ENCODE data around the gene RGR.

Gene RGR, protein sequence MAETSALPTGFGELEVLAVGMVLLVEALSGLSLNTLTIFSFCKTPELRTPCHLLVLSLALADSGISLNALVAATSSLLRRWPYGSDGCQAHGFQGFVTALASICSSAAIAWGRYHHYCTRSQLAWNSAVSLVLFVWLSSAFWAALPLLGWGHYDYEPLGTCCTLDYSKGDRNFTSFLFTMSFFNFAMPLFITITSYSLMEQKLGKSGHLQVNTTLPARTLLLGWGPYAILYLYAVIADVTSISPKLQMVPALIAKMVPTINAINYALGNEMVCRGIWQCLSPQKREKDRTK

DNA sequence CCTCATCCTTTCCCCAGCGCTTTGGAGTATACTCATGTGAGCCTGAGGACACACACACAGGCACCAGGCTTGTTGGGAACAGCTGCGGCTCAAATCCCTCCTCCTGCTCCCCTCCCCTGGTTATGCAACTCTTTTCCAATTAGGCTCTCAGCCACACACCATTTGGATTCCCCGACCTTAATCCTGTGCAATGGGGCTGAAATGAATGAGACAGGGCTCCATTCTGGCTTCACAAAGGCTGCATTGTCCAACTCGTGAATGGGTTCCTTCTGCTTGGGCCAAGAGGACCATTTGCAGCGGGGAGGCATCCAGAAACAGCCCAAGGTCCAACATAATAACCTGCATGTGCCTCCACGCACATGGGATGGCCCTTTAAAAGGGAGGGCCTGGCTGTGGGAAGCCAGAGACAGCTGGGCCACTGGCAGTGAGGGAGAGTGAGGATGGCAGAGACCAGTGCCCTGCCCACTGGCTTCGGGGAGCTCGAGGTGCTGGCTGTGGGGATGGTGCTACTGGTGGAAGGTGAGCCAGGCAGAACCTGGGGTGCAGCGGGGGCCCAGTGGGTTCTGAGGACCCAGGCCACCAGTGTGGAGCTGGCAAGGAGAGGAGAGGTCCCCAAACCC, at the start of gene RGR:
Gene RGR (plus strand): TSS at position 403 of the 620 bp plus-strand sequence. CDS start 38 bp downstream, at position 441.
- Histone ChIP-seq H3K36me3 (ENCODE audit: control insufficient read depth in 5 of 5, insufficient read depth in 5 of 5, low read length in 5 of 5) (no peaks in the 10 kb centered on the region), H3K4me1 (ENCODE audit: control insufficient read depth in 5 of 5, insufficient read depth in 5 of 5, low read length in 5 of 5) (peaks cover 0 to 8% (median 2%) of the 10 kb centered on the region in 5 donors), H3K9me3 (ENCODE audit: control insufficient read depth in 5 of 5, low read length in 5 of 5) (no peaks in the 10 kb centered on the region), H3K4me3 (ENCODE audit: low read depth in 1 of 5, low read length in 5 of 5) (no peak within 1 kb of the TSS), H3K9ac (ENCODE audit: low read length in 5 of 5) (no peak within 1 kb of the TSS), H3K27ac (ENCODE audit: low read depth, low read length) (no peak within 1 kb of the TSS), H3K27me3 (ENCODE audit: control insufficient read depth in 5 of 5, insufficient read depth in 4 of 5, low read length in 5 of 5) (peaks cover 0 to 8% (median 0%) of the 10 kb centered on the region in 5 donors)

DNA sequence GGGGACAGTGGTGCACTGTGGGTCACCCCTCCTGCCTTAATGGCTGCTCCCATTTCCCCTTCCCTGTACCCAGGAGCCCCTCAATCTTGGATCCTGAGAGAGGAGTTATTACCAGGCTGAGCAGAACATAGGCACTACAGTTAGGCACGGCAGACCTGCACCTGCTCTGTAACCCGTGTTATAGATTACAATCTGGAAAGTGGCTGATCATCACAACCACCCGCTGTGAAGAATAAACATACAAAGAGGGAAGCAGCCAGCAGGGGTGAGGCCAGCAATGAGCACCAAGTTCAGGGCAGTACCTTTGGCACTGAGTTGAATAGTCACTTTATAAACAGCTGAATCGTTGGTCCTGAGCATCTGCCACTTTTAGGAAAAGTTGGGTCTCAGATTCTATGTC, 48.8 kb upstream of the RGR start:
- peaks cover 26 to 51% (median 44%) of the 10 kb centered on the region in 5 donors for H3K27me3 ChIP-seq (ENCODE audit: control insufficient read depth in 5 of 5, insufficient read depth in 4 of 5, low read length in 5 of 5)
- no peak overlapping the region for H3K27ac ChIP-seq (ENCODE audit: low read depth, low read length)
- H3K4me3 ChIP-seq (ENCODE audit: low read depth in 1 of 5, low read length in 5 of 5), result no peak overlapping the region
- peaks cover 0 to 17% (median 12%) of the 10 kb centered on the region in 5 donors for H3K4me1 ChIP-seq (ENCODE audit: control insufficient read depth in 5 of 5, insufficient read depth in 5 of 5, low read length in 5 of 5)
- H3K9ac ChIP-seq (ENCODE audit: low read length in 5 of 5), result no peak overlapping the region
- no peaks in the 10 kb centered on the region for H3K36me3 ChIP-seq (ENCODE audit: control insufficient read depth in 5 of 5, insufficient read depth in 5 of 5, low read length in 5 of 5)
- H3K9me3 ChIP-seq (ENCODE audit: control insufficient read depth in 5 of 5, low read length in 5 of 5), result no peaks in the 10 kb centered on the region

DNA sequence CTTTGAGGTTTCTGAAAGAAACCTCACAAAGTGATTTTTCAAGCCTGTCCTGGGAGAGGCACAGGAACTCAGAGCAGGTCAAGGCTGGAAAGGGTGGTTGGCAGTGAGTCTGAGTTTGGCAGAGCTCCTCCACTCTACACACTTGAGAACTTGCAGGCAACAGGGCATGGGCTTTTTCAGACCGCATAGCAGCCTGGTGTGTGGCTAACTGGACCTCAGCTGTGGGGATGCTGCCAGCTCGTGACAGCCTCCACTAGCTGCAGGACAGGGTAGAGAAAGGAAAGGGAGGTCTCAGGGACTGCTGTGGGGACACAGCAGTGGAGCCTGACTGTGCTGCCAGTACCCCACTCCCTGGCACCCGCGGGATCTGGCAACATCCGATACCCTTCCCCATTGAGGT, 47.9 kb upstream of the RGR start:
- Histone ChIP-seq H3K27ac (ENCODE audit: low read depth, low read length) (no peak overlapping the region), H3K36me3 (ENCODE audit: control insufficient read depth in 5 of 5, insufficient read depth in 5 of 5, low read length in 5 of 5) (no peaks in the 10 kb centered on the region), H3K9ac (ENCODE audit: low read length in 5 of 5) (no peak overlapping the region), H3K27me3 (ENCODE audit: control insufficient read depth in 5 of 5, insufficient read depth in 4 of 5, low read length in 5 of 5) (peaks cover 26 to 51% (median 44%) of the 10 kb centered on the region in 5 donors), H3K4me1 (ENCODE audit: control insufficient read depth in 5 of 5, insufficient read depth in 5 of 5, low read length in 5 of 5) (peaks cover 0 to 16% (median 12%) of the 10 kb centered on the region in 5 donors), H3K9me3 (ENCODE audit: control insufficient read depth in 5 of 5, low read length in 5 of 5) (no peaks in the 10 kb centered on the region), H3K4me3 (ENCODE audit: low read depth in 1 of 5, low read length in 5 of 5) (no peak overlapping the region)

DNA sequence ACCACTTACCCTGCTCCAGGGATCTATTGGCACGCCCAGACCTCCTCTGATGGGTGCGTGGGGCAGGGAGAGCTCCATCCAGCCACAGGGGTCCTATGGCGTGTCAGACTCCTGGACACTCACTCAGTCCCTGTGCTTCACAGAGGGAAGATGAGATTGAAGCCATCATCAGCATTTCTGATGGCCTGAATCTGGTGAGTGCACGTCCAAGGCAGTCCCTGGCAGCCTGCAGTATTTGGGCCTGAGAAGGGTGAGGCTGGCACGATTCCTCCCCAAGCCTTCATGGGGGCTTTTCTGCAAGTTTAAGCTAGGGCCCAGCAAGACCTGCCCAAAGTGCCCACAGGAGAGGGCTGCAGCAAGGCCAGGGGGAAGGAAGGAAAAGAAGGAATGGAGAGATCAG, 47.2 kb upstream of the RGR start:
- no peak overlapping the region for H3K4me3 ChIP-seq (ENCODE audit: low read depth in 1 of 5, low read length in 5 of 5)
- H3K9me3 ChIP-seq (ENCODE audit: control insufficient read depth in 5 of 5, low read length in 5 of 5), result no peaks in the 10 kb centered on the region
- no peaks in the 10 kb centered on the region for H3K36me3 ChIP-seq (ENCODE audit: control insufficient read depth in 5 of 5, insufficient read depth in 5 of 5, low read length in 5 of 5)
- H3K27ac ChIP-seq (ENCODE audit: low read depth, low read length), result no peak overlapping the region
- H3K4me1 ChIP-seq (ENCODE audit: control insufficient read depth in 5 of 5, insufficient read depth in 5 of 5, low read length in 5 of 5), result peaks cover 0 to 16% (median 12%) of the 10 kb centered on the region in 5 donors
- H3K9ac ChIP-seq (ENCODE audit: low read length in 5 of 5), result no peak overlapping the region
- H3K27me3 ChIP-seq (ENCODE audit: control insufficient read depth in 5 of 5, insufficient read depth in 4 of 5, low read length in 5 of 5), result peaks cover 26 to 51% (median 44%) of the 10 kb centered on the region in 5 donors

DNA sequence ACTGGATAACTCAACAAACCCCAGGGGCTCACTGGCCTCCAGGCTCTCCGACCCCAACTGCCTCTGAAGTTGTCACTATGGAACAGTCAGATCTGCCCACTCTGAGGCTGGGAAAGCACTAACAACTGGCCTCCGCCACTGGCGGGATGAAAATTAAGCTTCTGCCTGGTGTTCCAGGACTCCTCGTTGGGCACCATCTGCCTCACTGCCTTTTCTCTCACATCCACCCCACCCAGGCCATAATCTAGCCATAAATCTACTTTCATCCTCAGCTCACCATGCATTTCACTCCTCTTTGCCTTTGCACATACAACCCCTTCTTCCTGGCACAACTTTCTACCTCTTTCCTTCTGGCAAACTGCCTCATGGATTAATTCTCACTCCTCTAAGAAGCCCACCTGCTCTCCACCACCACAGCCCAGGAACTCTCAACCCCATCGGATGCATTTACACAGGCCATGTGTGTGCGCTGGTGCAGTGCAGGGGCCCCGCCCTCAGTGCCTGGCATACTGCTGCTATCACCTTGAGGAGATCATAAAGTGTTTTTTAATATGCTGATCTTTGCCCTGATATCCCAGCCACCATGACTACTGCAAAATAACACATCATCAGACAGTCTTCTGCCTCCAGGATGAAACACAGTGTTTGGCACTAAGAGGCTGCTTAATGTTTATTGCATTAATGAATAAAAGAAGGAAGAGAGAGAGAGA, 46.5 kb upstream of the RGR start:
- no peak overlapping the region for H3K4me3 ChIP-seq (ENCODE audit: low read depth in 1 of 5, low read length in 5 of 5)
- peaks cover 0 to 16% (median 12%) of the 10 kb centered on the region in 5 donors for H3K4me1 ChIP-seq (ENCODE audit: control insufficient read depth in 5 of 5, insufficient read depth in 5 of 5, low read length in 5 of 5)
- H3K9ac ChIP-seq (ENCODE audit: low read length in 5 of 5), result no peak overlapping the region
- no peaks in the 10 kb centered on the region for H3K36me3 ChIP-seq (ENCODE audit: control insufficient read depth in 5 of 5, insufficient read depth in 5 of 5, low read length in 5 of 5)
- H3K27ac ChIP-seq (ENCODE audit: low read depth, low read length), result no peak overlapping the region
- H3K9me3 ChIP-seq (ENCODE audit: control insufficient read depth in 5 of 5, low read length in 5 of 5), result no peaks in the 10 kb centered on the region
- H3K27me3 ChIP-seq (ENCODE audit: control insufficient read depth in 5 of 5, insufficient read depth in 4 of 5, low read length in 5 of 5), result peaks cover 24 to 49% (median 40%) of the 10 kb centered on the region in 5 donors

DNA sequence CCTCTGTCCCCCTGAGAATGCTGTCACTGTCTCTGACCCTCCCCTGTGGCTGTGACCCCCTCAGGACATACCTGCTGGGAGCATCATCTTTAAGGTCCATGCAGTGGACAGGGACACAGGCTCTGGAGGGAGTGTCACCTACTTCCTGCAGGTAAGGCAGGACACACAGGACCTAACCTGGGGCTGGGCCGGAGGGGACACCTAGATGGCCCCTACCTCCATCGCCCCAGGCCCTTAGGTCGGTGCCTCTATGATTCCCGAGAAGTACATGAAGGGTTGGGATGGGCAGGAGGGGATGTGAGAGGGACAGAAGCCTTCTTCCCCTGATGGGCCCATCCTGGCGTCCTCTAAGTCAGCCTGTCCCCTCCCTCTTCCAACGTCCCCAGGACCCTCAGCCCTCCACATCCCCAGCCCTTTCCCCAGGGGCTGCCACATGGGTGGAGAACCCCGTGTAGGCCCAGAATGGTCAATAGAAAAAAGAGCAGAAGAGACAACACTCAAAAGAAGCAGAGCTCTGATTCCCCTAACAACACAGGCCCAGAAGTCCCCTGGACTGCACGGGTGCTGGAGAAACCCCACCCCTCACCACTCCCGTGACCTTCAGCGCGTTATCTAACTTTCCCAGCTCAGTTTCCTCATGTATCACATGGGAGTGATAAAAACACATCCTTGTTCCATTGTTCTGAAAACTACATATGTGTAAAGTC, 44.2 kb upstream of the RGR start:
- H3K4me3 ChIP-seq (ENCODE audit: low read depth in 1 of 5, low read length in 5 of 5), result no peak overlapping the region
- no peaks in the 10 kb centered on the region for H3K4me1 ChIP-seq (ENCODE audit: control insufficient read depth in 5 of 5, insufficient read depth in 5 of 5, low read length in 5 of 5)
- H3K27me3 ChIP-seq (ENCODE audit: control insufficient read depth in 5 of 5, insufficient read depth in 4 of 5, low read length in 5 of 5), result peaks cover 4 to 28% (median 20%) of the 10 kb centered on the region in 5 donors
- H3K9ac ChIP-seq (ENCODE audit: low read length in 5 of 5), result no peak overlapping the region
- H3K36me3 ChIP-seq (ENCODE audit: control insufficient read depth in 5 of 5, insufficient read depth in 5 of 5, low read length in 5 of 5), result no peaks in the 10 kb centered on the region
- no peaks in the 10 kb centered on the region for H3K9me3 ChIP-seq (ENCODE audit: control insufficient read depth in 5 of 5, low read length in 5 of 5)
- H3K27ac ChIP-seq (ENCODE audit: low read depth, low read length), result no peak overlapping the region

DNA sequence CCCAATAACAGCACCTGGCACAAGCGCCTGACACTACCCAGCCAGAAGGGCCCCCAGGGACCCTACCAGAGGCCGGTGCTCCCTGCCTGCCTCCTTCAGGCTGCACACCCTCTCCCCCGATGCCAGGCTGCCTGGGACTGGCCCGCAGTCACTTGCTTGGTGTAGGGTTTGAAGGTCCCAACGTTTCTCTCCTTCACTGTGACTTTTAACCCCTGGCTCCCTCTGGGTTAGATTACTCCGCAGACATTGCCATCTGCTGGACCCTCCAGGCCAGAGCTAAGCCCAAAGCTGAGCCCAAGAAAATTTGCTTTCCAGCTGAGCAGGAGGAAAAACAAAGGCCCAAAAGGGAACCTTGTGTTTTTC, 43.6 kb upstream of the RGR start:
- H3K4me1 ChIP-seq (ENCODE audit: control insufficient read depth in 5 of 5, insufficient read depth in 5 of 5, low read length in 5 of 5), result no peaks in the 10 kb centered on the region
- H3K27me3 ChIP-seq (ENCODE audit: control insufficient read depth in 5 of 5, insufficient read depth in 4 of 5, low read length in 5 of 5), result peaks cover 0 to 23% (median 15%) of the 10 kb centered on the region in 5 donors
- H3K36me3 ChIP-seq (ENCODE audit: control insufficient read depth in 5 of 5, insufficient read depth in 5 of 5, low read length in 5 of 5), result no peaks in the 10 kb centered on the region
- H3K4me3 ChIP-seq (ENCODE audit: low read depth in 1 of 5, low read length in 5 of 5), result no peak overlapping the region
- H3K9me3 ChIP-seq (ENCODE audit: control insufficient read depth in 5 of 5, low read length in 5 of 5), result no peaks in the 10 kb centered on the region
- H3K9ac ChIP-seq (ENCODE audit: low read length in 5 of 5), result no peak overlapping the region
- no peak overlapping the region for H3K27ac ChIP-seq (ENCODE audit: low read depth, low read length)

DNA sequence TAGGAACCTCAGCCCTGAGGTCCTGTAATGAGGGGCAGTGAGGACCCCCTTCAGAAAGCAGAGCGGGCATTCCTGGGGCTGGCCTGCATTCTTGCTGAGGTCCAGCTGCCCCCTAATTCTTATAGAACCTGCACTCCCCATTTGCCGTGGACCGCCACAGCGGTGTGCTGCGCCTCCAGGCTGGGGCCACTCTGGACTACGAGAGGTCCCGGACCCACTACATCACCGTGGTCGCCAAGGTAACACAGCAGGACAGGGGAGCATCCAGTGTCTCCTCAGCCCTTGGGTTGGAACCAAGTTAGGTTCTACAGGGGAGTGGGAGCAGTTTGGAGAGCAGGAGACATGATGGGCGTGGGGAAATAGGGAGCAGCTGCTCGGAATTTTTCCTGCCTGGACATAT, 43.2 kb upstream of the RGR start:
- no peak overlapping the region for H3K27ac ChIP-seq (ENCODE audit: low read depth, low read length)
- no peaks in the 10 kb centered on the region for H3K4me1 ChIP-seq (ENCODE audit: control insufficient read depth in 5 of 5, insufficient read depth in 5 of 5, low read length in 5 of 5)
- H3K36me3 ChIP-seq (ENCODE audit: control insufficient read depth in 5 of 5, insufficient read depth in 5 of 5, low read length in 5 of 5), result no peaks in the 10 kb centered on the region
- H3K9ac ChIP-seq (ENCODE audit: low read length in 5 of 5), result no peak overlapping the region
- H3K4me3 ChIP-seq (ENCODE audit: low read depth in 1 of 5, low read length in 5 of 5), result no peak overlapping the region
- H3K27me3 ChIP-seq (ENCODE audit: control insufficient read depth in 5 of 5, insufficient read depth in 4 of 5, low read length in 5 of 5), result peaks cover 0 to 22% (median 11%) of the 10 kb centered on the region in 5 donors
- no peaks in the 10 kb centered on the region for H3K9me3 ChIP-seq (ENCODE audit: control insufficient read depth in 5 of 5, low read length in 5 of 5)

DNA sequence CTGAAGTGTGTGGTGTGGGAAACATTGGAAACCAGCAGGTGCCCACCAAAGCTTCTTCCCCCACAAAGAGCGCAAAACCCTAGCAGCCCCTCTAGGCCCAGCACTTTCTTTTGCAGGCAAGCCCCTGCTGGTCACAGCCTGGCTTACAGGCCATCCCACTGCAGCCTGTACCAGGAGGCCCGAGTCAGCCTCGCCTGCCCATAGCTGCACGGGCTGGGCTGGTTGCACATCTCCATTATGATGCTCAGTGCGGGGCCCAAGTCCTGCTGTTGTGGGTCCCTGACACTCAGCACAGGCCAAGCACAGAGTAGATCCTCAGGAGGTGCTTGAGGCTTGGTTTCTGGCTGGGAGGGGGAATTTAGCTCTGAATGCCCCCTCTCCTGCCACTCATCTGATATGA, 42.5 kb upstream of the RGR start:
- no peaks in the 10 kb centered on the region for H3K36me3 ChIP-seq (ENCODE audit: control insufficient read depth in 5 of 5, insufficient read depth in 5 of 5, low read length in 5 of 5)
- no peak overlapping the region for H3K4me3 ChIP-seq (ENCODE audit: low read depth in 1 of 5, low read length in 5 of 5)
- peaks cover 0 to 17% (median 11%) of the 10 kb centered on the region in 5 donors for H3K27me3 ChIP-seq (ENCODE audit: control insufficient read depth in 5 of 5, insufficient read depth in 4 of 5, low read length in 5 of 5)
- H3K27ac ChIP-seq (ENCODE audit: low read depth, low read length), result no peak overlapping the region
- no peak overlapping the region for H3K9ac ChIP-seq (ENCODE audit: low read length in 5 of 5)
- no peaks in the 10 kb centered on the region for H3K9me3 ChIP-seq (ENCODE audit: control insufficient read depth in 5 of 5, low read length in 5 of 5)
- H3K4me1 ChIP-seq (ENCODE audit: control insufficient read depth in 5 of 5, insufficient read depth in 5 of 5, low read length in 5 of 5), result no peaks in the 10 kb centered on the region
